ENCODE data around the gene NENF.
A peak's percentile ranks its signal among the peaks of the same experiment; 100 is the strongest.
"Not testable (repeated sequence)": the region's sequence is repeated elsewhere in the genome, so short reads cannot be mapped to it uniquely, and the experiment has no call there.

NENF gene

GRCh38 chr1:212461916-212462660 lies 29.4 kb downstream of the NENF start:
- no peak for DNase-seq

GRCh38 chr1:212463565-212464285 lies 31.0 kb downstream of the NENF start:
- no peak for DNase-seq

GRCh38 chr1:212465311-212465710 lies 32.6 kb downstream of the NENF start:
- DNase-seq, result no peak

GRCh38 chr1:212466437-212466836 lies 33.7 kb downstream of the NENF start:
- no peak for DNase-seq

GRCh38 chr1:212466898-212467650 lies 34.4 kb downstream of the NENF start:
- DNase-seq, result no peak

- DNase-seq, result no peak
Observed at GRCh38 chr1:212467843-212468482, 35.2 kb downstream of the NENF start.

- no peak for DNase-seq
Observed at GRCh38 chr1:212470059-212470458, 37.3 kb downstream of the NENF start.

- no peak for DNase-seq
Observed at GRCh38 chr1:212471286-212471685, 38.6 kb downstream of the NENF start.

GRCh38 chr1:212471891-212472675 lies 39.4 kb downstream of the NENF start:
- DNase-seq, result no peak

GRCh38 chr1:212473729-212474128 lies 41.0 kb downstream of the NENF start:
- no peak for DNase-seq

GRCh38 chr1:212475151-212475550 lies 42.4 kb downstream of the NENF start:
- DNase-seq, result no peak

GRCh38 chr1:212475831-212476230 lies 43.1 kb downstream of the NENF start:
- DNase-seq, result not testable (repeated sequence)

- peak; percentile 70 for DNase-seq
Observed at GRCh38 chr1:212477014-212477679, 44.4 kb downstream of the NENF start.

- no peak for DNase-seq
Observed at GRCh38 chr1:212477680-212478466, 45.2 kb downstream of the NENF start.

- DNase-seq, result no peak
Observed at GRCh38 chr1:212478467-212479025, 45.8 kb downstream of the NENF start.

GRCh38 chr1:212479188-212479587 lies 46.5 kb downstream of the NENF start:
- DNase-seq, result no peak

GRCh38 chr1:212480711-212481437 lies 48.2 kb downstream of the NENF start:
- not testable (repeated sequence) for DNase-seq

- DNase-seq, result no peak
Observed at GRCh38 chr1:212481438-212481767, 48.7 kb downstream of the NENF start.

GRCh38 chr1:212482006-212482636 lies 49.4 kb downstream of the NENF start:
- DNase-seq, result no peak
